Activated B cell treated with CpG ODN at 0.5 μM for 24 hours (primary cell): Measurements from ENCODE around the gene PTPRS. TPM values are rescaled to one million over a fixed set of nuclear protein-coding genes. Genes with fewer than 3 reads are reported as not detected.

ENCODE experiments used
- ATAC-seq: fragments of 200-7000 bp; cut with Tn5 transposase; one replicate; pipeline ENCODE4 v1.10.0; 2021; ENCODE audit warnings: low read depth, mild to moderate bottlenecking, moderate library complexity
- CTCF ChIA-PET: fragments of 350-600 bp; sonication (Branson Sonifier 250); formaldehyde crosslinking; loops from one replicate; lab custom pipeline; 2021; ENCODE audit warnings: antibody characterized with exemption; lab: Charles Lee
- POLR2A ChIA-PET: fragments of 350-600 bp; sonication (Branson Sonifier 250); formaldehyde crosslinking; loops from one replicate; lab custom pipeline; 2021; ENCODE audit warnings: antibody characterized with exemption; lab: Charles Lee
- DNase-seq: peaks from one replicate; pipeline ENCODE4 v3.0.0; 2022
- H3K27ac Mint-ChIP-seq: one replicate; pipeline ENCODE4 v1.8.0; 2020; ENCODE audit warnings: mixed read lengths
- H3K27me3 Mint-ChIP-seq: one replicate; pipeline ENCODE4 v1.8.0; 2021; ENCODE audit warnings: mixed read lengths
- H3K36me3 Mint-ChIP-seq: one replicate; pipeline ENCODE4 v1.8.0; 2021; ENCODE audit warnings: low read depth, mixed read lengths
- H3K4me1 Mint-ChIP-seq: one replicate; pipeline ENCODE4 v1.8.0; 2021; ENCODE audit warnings: mixed read lengths
- H3K4me3 Mint-ChIP-seq: one replicate; pipeline ENCODE4 v1.8.0; 2020; ENCODE audit warnings: mild to moderate bottlenecking, mixed read lengths
- H3K9me3 Mint-ChIP-seq: one replicate; pipeline ENCODE4 v1.8.0; 2020; ENCODE audit warnings: mixed read lengths
- CTCF ChIP-seq: fragments of 200-600 bp; IDR thresholded peaks from one replicate; pipeline ENCODE4 v1.8.0; 2022; ENCODE audit warnings: antibody characterized with exemption, mild to moderate bottlenecking
- intact Hi-C: fragments of 100-400 bp; cut with micrococcal nuclease; formaldehyde crosslinking; loops from one replicate; pipeline ENCODE4 v1.15.1; 2024
- total RNA-seq: library from RNA; stranded (reverse); gene quantifications from 2 replicates; pipeline ENCODE4 v1.2.3, GENCODE V29; 2022

The PTPRS gene
- total RNA-seq, 1 donor from 2014 or later = 3.4 TPM

DNA sequence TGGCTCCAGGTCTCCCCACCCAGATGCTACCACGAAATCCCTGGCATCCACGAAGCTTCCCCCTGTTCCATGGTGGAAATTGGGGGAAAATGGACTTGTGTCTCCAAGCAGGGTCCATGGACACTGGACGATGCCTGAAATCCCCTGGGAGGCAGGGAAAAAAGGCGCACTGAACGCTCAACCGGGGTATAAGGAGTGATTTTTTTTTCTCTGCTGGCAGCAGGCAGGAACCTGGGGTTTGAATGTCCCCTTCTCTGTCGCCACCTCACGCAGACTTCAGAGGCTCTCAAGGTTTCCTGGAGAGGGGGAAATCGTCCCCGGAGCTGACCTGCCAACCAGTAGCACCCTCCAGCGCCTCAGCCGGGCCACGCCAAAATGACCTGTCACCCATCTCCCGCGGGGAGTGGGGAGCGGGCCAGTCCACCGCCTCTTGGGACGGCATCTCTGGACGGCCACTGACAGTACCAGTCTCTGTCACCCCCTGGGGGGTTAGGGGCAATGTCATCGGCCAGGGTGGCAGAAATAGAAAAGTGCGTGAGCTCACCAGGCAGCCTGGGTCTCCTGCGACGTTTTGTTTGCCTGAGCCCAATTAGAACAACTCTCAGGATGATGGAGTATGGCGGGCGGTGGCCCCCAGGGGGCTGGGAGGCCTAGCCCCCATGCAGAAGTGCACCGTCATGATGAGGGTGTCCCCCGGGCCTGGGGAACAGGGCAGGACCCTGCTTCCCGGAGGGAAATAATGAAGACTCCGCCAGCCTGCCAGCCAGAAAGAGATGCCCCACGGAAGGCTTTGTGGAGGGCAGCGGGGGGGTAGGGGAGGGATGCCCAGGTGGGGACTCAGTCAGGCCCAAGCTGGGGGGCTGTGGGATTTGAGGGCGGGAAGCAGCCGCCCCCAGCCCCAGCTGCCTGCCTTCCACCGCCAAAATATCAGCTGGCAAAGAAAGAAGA, 2.6 kb downstream of the PTPRS start:
- TF ChIP-seq CTCF = no peak
- CTCF ChIA-PET = no interaction called here
- no peak for ATAC-seq
- DNase-seq = no peak
- H3K36me3 Mint-ChIP-seq = no peaks in the 10 kb centered on the region
- H3K4me3 Mint-ChIP-seq = no peak overlapping the region
- intact Hi-C loops = no loop called here
- peaks cover 30% of the 10 kb centered on the region for H3K4me1 Mint-ChIP-seq
- POLR2A ChIA-PET = no interaction called here
- no peaks in the 10 kb centered on the region for H3K9me3 Mint-ChIP-seq
- H3K27ac Mint-ChIP-seq = no peak overlapping the region
- peaks cover 58% of the 10 kb centered on the region for H3K27me3 Mint-ChIP-seq

GRCh38 chr19:5337126-5337525, 3.5 kb downstream of the PTPRS start:
- Mint-ChIP-seq H3K27ac (no peak overlapping the region), H3K36me3 (no peaks in the 10 kb centered on the region), H3K9me3 (no peaks in the 10 kb centered on the region), H3K4me1 (peaks cover 30% of the 10 kb centered on the region), H3K4me3 (no peak overlapping the region), H3K27me3 (peaks cover 58% of the 10 kb centered on the region)
- ChIA-PET CTCF (no interaction called here), POLR2A (no interaction called here)
- intact Hi-C loops = no loop called here
- ATAC-seq (no peak), DNase-seq (no peak)
- no peak for TF ChIP-seq CTCF

- ChIA-PET CTCF (no interaction called here), POLR2A (no interaction called here)
- Mint-ChIP-seq H3K27ac (no peak overlapping the region), H3K9me3 (no peaks in the 10 kb centered on the region), H3K27me3 (peaks cover 52% of the 10 kb centered on the region), H3K4me3 (no peak overlapping the region), H3K36me3 (no peaks in the 10 kb centered on the region), H3K4me1 (peaks cover 28% of the 10 kb centered on the region)
- no peak for ATAC-seq
- no peak for DNase-seq
- intact Hi-C loops = no loop called here
- no peak for TF ChIP-seq CTCF
Measured at GRCh38 chr19:5336195-5336965, 4.2 kb downstream of the PTPRS start.

- intact Hi-C loops = no loop called here
- Mint-ChIP-seq H3K4me1 (peaks cover 26% of the 10 kb centered on the region), H3K4me3 (no peak overlapping the region), H3K9me3 (no peaks in the 10 kb centered on the region), H3K27me3 (peaks cover 49% of the 10 kb centered on the region), H3K27ac (no peak overlapping the region), H3K36me3 (no peaks in the 10 kb centered on the region)
- TF ChIP-seq CTCF = no peak
- DNase-seq = no peak
- ATAC-seq = no peak
- POLR2A ChIA-PET = no interaction called here
- CTCF ChIA-PET = no interaction called here
Measured at GRCh38 chr19:5335593-5335992, 5.0 kb downstream of the PTPRS start.
